Keratinocyte (primary cell): Measurements from ENCODE around the gene FSTL1.

Experiments used
- EZH2 ChIP-seq: IDR thresholded peaks from one replicate; pipeline ENCODE4 v1.6.1; 2012; ENCODE audit warnings: inconsistent platforms, mild to moderate bottlenecking, low read length, moderate library complexity
- TF ChIP-seq, protein P1 (sequence below), 3 experiments: IDR thresholded peaks in 1 of 3; conservative IDR thresholded peaks in 1 of 3; optimal IDR thresholded peaks in 1 of 3; 2 replicates in 2 of 3; 3 replicates in 1 of 3; pipeline versions ENCODE3 to v1.5.1; 2011; ENCODE audit warnings: low read length in 3 of 3, mild to moderate bottlenecking in 3 of 3, moderate library complexity in 2 of 3, control low read depth in 1 of 3, inconsistent platforms in 1 of 3; ENCODE audit not compliant: insufficient read depth in 2 of 3; ENCODE audit errors: extremely low read depth in 1 of 3

- TF ChIP-seq, protein P1, sequence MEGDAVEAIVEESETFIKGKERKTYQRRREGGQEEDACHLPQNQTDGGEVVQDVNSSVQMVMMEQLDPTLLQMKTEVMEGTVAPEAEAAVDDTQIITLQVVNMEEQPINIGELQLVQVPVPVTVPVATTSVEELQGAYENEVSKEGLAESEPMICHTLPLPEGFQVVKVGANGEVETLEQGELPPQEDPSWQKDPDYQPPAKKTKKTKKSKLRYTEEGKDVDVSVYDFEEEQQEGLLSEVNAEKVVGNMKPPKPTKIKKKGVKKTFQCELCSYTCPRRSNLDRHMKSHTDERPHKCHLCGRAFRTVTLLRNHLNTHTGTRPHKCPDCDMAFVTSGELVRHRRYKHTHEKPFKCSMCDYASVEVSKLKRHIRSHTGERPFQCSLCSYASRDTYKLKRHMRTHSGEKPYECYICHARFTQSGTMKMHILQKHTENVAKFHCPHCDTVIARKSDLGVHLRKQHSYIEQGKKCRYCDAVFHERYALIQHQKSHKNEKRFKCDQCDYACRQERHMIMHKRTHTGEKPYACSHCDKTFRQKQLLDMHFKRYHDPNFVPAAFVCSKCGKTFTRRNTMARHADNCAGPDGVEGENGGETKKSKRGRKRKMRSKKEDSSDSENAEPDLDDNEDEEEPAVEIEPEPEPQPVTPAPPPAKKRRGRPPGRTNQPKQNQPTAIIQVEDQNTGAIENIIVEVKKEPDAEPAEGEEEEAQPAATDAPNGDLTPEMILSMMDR (optimal IDR thresholded peaks at IDR 0.05 in 1 of 3, IDR thresholded peaks at IDR 0.05 in 1 of 3, conservative IDR thresholded peaks at IDR 0.05 in 1 of 3; ENCODE audit: extremely low read depth in 1 of 3, insufficient read depth in 2 of 3, low read length in 3 of 3), result no peak
- TF ChIP-seq EZH2, result no peak
These were observed 82.6 kb downstream of the FSTL1 start for GRCh38 chr3:120368172-120368571.
